Smooth muscle cell of the brain vasculature (primary cell): ENCODE measurements around the gene RAI1.
"Not testable (repeated sequence)": the region's sequence is repeated elsewhere in the genome, so short reads cannot be mapped to it uniquely, and the experiment has no call there.

Experiments
- DNase-seq: peaks from one replicate; pipeline ENCODE4 v3.0.0-alpha.2; 2012; ENCODE audit warnings: low read depth, low spot score

Gene RAI1

DNA sequence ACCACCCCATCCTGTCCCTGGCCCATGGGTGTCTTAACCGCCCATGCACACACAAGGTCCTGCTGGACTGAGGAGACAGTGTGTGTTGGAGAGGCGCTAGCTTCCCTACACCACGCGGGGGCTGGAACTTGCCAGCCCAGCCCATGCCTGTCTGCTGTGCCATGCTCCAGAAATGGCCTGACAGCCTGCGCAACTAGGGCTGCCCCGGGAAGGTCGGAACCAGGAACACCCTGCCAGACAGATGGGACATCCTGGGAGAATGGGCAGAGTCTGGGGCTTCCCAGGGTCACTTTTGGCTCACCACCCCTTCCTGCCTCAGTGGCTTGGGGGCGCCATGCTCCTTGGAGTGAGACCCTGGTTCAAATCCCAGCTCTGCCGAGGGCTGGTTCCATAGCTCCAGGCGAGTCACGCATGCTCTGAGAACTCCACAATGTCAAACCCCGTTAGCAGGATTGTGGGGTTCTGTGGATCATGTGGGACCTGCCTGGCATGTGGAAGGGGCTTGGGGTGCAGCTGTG lies 119.3 kb downstream of the RAI1 start:
- DNase-seq, result no peak

DNA sequence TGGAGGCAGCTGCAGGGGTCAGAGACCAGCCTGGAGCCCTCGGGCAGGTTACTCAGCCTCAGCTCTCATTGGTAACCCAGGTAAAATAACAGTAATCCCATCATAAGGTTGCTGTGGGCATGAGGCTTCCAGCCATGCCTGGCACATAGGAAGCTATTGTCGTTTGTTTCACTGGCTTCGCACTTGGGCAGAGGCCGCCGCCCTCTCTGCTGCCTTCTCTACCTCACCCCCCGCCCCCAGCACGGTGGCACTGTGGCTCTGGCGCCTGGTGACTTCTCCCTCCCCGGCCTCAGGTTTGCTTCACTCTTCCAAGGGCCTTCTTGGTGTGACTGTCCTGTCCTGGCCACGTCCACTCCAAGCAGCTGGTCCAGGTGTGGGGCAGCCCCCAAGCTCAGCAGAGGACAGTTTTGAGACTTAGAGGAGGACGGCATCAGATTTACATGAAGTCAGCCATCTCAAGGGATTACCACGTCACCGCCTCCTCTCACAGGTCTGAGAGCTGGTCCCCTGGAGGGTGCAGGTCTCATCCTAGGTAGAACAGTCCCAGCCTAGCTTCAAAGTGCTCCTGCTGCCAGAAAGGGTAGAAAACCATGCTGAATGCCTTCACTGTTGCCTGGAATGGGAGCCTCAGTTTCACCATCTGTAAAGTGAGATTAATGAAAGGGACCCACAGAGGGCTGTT lies 120.7 kb downstream of the RAI1 start:
- no peak for DNase-seq

DNA sequence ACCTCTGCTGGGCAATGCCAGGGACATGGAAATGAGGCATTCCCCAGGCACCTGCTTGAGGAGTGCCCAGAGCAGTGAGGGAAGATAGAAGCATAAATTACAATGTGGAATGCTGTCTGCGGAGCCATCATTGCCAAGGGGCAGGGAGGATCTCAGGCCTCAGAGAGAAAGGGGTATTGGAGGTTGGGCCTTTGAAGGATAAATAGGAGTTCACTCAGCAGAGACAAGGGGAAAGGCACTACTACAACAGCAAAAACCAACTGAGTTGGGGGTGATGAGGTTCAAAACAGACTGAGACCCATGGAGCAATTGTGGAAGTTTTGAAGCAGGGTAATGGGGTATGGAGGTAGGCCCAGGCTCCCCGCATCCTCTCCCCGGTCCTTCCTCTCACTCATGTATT lies 122.7 kb downstream of the RAI1 start:
- DNase-seq, result no peak

DNA sequence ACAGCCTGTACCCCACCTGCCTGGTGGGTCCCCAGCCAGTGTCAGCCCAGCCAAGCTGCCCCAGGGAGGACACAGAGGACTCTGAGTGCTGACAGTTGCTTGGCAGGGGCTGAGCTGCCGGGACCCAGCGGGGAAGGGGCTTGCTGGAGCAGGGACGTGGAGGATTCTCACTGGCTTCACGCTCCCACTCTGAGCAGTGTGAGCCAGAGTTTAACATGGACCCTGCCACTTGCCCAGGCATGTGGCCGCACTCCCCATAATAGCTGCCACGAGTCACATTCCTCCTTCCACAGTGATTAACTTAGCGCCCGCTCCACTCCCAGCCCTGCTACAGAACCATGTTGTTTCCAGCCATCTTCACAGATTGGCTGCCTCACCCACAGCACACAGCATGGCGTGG lies 124.3 kb downstream of the RAI1 start:
- DNase-seq, result no peak

DNA sequence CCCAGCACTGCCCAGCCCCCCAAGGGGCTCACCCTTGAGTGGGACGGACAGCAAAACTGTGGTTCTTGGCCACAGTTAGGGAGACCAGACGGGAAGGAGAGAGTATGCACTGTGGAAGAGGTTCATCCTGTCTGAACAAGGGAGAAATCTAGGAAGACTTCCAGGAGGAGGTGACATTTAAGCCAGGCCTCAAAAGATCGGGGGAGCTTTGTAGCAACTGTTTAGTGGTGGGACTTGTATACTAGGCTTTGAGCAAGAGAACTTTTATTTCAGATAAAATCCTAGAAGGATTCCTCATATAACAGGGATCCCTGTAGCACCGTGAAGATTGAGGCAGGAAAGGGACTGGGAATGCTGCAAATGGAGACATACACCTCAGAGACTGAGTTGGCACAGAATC lies 124.8 kb downstream of the RAI1 start:
- DNase-seq, result no peak

DNA sequence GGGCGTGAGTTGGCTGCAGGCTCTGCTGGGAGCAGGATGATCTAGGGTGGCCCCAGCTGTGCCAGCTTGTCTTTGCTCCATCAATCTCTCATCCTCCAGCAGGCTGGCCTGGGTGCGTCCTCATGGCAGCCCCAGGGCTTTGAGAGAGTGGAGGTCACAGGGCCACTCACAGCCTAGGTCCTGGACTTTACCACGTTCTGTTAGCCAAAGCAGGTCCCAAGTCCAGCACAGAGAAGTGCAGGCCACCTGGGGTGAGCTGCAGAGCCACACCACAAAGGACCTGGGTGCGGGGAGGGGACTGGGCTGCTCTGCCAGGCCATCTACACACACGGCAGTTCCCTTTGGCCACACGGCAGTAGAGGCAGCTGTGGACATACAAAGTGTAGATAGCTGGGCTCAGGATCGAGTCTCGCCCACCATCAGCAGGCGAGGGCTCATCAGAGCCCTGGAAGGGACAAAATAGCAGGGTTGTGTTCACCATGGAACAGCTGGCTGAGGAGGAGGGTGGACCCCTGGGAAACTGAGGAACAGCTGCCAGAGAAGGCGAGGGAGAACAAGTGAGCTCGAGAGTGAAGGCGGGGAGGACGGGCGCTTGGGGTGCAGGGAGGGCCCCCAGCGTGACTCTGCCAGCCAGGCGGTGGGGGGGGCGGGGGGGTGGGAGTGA lies 125.5 kb downstream of the RAI1 start:
- DNase-seq, result no peak

DNA sequence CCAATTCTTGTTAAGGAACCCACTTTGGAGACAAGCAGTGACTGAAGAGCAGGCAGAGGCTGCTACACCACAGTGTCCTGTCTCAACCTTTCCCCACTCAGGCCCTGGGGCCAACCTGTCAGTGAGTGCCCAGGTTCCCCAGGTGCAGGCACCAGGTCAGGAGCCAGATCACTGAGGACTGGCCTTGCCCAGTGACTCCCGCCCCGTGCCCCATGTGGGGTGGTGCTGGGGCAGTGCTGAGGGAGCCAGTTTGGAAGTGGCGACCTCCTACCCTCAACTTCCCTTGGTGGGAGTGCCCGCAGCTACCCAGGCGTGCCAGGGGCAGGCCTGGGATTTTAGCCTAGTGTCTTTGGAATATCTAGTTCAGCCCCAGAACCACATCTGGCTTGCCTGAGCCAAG lies 126.2 kb downstream of the RAI1 start:
- DNase-seq, result no peak

DNA sequence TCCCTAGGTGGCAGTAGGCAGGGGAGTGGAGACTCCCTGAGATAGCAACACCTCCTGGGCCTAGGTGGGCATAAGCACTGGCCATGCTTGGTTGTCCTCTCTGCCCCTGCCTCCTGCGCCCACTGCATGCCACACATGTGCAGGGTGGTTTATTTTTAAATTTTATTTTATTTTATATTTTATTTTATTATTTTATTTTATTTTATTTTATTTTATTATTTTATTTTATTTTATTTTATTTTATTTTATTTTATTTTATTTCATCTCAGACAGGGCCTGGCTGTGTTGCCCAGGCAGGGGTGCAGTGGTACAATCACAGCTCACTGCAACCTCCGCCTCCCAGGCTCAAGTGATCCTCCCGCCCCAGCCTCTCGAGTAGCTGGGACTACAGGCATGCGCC lies 126.9 kb downstream of the RAI1 start:
- DNase-seq, result not testable (repeated sequence)

DNA sequence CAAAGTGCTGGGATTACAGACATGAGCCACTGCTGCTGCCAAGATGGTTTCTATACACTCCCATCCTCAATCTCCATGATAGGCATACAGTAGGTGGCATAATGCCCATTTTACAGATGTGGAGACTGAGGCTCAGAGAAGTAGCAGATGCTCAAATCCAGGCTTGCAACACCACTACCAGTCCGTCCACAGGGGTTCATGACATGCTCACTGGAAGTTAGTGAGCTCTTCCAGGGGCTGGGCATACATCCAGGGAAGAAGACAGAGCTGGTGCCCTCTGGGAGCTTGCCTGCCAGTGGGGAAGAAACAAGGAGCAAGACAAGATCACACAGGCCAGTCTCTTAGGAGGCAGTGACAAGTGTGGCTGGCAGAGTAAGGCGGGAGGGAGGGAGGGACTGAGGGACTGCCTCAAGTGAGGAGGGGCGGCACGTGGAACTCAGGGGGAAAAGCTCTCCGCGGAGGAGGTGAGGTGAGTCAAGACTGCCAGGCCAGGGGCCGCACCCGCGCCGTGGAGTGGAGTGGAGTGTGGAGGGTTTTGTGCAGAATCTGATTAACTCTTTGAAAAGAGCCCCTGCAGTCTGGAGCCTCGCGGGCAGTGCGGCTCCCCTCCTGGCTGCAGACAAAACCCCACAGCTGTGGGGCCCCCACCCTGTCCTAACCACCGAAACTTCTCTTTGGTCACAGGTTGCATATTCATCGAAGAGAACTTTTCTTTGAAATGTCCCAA lies 127.6 kb downstream of the RAI1 start:
- DNase-seq, result no peak

DNA sequence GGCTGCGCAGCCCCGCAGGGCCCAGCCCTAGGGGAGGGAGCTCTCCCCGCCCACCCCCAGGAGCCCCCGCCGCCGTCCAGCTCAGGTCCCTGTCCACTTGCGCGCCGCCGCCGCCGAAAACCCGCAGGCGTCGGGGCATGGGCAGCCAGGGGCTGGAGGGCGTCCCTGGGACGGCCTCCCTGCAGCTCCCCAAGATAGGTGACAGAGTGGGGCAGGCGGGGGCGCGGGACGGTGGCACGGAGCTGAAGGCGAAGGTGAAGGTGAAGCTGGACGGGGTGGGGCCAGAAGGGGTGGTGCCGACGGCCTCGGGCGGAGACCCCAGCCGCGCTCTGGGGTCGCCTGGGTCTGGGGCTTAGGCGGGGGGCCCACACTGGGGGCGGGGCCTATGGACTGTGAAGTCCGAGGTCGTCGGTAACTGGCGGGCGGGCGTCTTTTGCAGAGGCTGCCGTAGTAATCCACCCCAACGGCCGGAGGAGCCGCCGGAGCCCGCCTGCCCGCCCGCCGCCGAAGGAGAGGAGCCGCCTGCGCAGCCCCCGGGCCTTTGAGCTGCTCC lies 128.3 kb downstream of the RAI1 start:
- no peak for DNase-seq

DNA sequence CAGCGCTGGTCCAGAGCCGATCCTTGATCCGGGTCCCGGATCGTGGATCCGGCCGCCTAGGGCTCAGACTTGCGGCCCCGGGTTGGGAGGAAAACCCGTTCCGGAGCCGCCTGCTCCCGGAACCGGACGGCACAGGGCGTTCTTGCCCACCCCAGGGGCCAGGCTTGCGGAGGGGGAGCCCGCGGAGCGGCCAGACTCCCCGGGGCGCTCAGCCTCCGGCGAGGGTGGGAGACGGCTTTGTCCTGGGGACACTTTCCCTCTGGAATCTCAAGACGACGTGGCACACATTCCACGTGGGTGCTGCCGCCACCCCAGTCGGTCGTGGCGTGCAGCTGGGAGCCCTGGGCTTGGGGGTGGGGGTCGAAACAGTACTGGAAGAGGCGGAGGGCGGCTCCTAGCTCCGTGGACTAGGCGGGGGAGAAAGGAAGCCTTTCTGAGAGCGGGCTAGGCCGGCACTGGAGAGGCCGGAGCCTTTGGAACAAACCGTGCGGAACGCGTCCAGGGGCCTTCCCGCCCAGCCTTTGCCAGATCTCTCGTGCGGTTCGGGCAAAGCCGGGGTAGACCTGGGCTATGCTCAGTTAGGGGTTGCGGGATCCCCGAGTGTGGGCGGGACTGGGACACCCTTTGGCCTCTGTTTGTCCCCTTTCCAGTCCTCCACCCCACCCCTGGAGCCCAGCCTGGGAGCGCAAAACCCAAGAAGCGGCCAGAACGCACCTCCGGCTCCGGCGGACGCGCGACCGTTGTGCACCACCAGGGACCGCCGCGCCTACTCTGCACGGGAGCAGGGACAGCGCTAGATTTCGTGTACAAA lies 129.0 kb downstream of the RAI1 start:
- peak; percentile 18 for DNase-seq

DNA sequence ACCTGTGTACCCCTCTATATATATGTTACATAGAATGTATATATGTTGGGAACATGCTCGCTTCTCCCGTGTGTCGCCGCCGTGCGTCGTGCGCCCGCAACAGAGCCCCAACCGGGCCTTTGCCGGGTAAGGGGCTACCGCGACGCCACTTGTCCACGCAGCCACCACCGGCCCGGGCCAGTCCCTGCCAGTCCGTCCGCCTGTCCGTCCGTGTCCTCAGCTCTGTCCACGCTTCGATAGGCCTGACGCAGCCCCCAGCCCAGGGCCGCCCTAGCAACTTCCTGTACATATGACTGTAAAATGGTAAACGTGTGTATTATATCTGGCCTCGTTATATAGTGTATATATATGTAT lies 129.6 kb downstream of the RAI1 start:
- no peak for DNase-seq

DNA sequence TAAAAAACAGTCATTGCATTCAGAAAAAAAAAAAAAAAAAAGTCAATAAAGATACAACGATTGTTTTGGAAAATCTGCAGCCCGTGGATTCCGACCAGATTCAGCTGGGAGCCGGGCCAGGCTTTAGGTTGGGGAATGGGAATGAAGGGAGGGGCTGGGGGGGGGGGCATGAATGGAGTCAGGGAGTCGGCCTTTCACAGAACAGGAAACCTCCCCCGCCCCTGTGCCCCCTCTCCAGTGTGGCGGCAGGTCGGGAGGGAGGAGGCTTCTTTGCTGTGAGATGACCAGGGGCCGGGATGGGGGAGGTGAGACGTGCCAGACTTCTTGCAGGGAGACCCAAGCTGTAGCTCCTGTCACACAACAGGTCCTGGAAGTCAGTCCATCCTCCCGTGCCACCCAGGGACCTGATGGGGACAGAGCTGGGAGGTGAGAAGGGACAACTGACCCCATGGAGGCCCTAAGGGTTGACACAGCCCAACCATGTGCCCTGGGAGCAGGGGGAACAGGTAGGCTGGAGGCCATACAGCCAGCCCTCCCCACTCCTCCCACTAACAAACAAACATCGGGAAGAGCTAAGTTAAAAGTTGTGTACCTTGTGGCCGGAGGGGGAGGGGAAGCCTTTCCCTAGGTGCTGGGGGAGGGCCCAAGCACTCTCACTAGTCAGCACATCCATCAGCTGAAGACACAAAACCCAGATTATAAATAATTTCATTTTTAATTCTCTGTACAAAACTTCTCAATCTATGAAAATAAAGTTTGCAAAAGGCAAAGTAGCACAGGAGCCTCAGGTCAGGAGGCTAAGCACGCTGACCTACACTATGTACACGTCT lies 130.3 kb downstream of the RAI1 start:
- DNase-seq, result no peak

DNA sequence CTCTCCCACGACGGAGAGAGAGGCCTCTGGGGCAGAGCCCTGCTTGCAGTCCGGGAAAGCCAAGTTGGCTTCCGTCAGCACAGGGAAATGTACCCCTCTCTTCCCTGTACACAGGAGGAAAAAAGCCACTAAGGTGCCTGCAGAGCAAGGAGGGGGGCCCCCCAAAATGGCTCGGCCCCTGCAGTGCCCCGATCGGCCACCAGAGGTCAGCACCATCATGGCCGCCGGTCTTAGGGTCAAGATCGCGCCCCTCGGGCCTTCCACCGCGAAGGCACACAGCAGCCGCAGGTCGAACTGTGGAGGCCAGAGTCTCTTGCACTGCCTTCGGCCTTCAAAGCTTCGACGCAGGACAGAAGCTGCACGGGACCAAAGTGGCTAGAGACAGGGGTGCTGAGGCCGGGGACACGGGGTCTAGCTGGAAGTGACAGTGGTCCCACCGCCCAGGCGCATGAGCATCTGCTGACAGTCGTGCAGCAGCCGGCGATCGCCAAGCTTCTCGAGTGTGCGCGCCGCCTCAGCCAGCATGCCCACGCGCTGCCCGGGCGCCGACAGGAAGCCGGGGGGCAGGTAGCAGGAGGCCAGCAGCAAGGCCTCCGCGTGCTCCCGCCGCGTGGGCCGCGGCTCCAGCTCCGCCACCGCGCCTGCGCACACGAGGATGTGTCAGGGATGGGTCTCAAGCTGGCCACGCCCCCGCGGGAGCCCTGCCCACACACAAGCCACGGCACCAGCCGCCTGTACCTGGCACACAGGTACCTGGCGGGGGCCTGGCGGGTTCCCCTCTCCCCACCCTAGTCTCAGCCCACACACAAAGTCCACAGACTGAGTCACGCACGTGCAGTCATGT lies 131.2 kb downstream of the RAI1 start:
- no peak for DNase-seq

DNA sequence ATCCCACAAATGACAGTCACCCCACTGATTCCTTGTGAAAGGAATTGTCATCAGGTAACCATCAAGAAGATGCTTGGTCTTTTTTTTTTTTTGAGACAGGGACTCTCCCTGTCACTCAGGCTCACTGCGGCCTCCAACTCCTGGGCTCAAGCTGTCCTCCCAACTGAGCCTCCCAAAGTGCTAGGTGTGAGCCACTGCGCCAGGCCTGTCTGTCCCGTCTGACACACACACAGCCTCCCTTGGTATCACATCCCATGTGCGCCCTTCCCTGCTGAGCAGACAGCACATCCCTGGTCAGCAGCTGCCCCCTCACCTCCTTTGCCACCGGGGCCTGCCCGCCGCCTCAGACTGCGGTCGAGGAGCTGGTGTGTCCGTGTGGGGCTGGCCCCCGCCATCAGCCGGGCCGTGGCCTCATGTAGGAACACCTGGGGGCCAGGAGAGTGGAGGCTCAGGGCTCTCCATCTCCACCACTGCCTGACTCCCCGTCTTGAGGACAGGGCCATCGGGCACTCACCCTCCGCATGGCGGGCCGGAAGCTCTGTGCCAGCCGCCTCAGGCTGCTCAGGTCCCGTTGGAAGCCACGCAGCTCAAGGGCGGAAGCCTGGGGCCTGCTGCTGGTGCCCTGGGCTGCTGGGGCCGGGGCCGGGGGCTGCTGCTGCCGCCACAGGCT lies 131.9 kb downstream of the RAI1 start:
- no peak for DNase-seq

DNA sequence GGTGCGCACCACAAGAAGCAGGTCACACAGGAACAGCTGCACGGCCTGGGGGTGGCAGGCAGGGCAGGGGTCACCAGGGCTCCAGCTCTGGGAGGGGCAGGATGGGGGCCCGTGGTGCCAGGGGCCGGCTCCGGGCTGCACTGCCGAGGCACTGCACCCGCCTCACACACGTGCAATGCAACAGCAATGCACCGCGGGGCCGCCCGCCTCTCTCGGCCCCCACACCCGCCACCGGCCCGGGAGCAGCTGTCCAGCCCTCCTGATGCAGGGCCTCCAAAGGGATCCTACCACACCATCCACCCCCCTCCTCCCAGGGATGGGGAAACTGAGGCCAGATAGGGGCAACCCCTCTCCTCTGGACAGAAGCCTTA lies 132.5 kb downstream of the RAI1 start:
- no peak for DNase-seq

DNA sequence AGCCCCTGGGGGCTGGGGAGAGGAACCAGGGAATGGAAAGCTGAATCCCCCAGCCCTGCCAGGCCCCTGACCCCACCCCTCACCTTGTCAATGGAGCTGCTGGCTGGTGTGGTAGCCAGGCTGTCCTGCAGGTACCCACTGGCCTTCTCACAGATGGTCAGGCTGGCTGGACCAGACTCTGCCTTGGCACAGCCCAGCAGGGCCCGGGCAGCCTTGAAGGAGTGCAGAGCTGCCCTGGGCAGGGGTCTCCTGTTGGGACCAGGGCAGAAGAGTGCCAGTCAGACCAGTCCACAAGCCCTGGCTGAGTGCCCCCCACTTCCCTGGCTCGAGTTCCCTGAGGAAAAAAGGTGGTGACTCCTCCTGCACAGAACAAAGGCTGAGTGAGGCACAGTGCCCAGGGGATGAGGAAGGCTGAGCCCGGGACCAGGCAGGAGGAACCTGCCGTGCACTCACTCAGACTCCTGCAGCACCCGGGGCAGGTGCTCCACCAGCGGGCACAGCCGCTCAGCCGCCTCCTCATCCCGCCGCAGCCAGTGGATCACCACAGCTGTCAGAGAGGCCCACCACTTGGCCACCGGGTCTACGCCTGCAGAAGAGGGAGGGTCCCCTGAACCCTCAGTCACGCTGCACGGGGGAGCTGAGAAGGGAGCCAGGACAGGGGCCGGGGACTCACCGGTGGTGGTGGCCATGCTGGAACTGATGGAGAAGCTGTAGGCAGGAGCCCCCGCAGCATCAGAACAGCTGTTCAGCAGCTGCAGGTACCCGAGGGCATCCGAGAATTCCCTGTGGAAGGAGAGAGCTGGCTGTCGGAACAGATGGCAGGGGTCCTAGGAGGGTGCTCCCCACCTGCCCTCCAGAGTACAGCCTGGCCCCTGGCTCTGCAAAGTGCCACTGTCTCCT lies 133.2 kb downstream of the RAI1 start:
- no peak for DNase-seq

DNA sequence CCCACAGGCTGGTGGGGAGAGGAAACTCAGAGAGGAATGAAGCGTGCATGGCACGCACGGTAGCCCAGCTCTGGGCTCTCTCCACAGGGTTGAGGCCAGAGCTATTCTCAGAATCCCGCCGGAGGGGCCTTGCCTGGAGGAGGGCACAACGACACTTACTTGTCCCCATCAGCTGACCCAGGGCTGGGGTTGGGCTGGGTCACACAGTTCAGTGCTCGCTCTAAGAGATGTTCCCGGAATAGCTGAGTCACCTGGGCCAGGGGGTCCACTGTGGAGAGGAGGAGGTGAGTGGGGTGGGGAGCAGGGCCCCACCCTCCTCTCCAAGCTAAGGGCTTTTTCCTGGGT lies 133.8 kb downstream of the RAI1 start:
- no peak for DNase-seq
